Fibroblast of pulmonary artery (primary cell): Measurements from ENCODE around the gene CHST13.
A peak's percentile ranks its signal among the peaks of the same experiment; 100 is the strongest.

Experiments
- DNase-seq: peaks from one replicate; pipeline ENCODE4 v3.0.0-alpha.2; 2010; ENCODE audit warnings: low read depth
- H3K4me3 ChIP-seq: replicated peaks from 2 replicates; pipeline ENCODE4 v1.5.1; 2011; ENCODE audit warnings: low read depth, mild to moderate bottlenecking, control low read depth, low read length, moderate library complexity
- CTCF ChIP-seq: IDR thresholded peaks from 2 replicates; pipeline ENCODE4 v1.5.1; 2011; ENCODE audit warnings: mild to moderate bottlenecking, control low read depth, low read length, inconsistent platforms; ENCODE audit errors: missing control alignments

Gene CHST13

DNA sequence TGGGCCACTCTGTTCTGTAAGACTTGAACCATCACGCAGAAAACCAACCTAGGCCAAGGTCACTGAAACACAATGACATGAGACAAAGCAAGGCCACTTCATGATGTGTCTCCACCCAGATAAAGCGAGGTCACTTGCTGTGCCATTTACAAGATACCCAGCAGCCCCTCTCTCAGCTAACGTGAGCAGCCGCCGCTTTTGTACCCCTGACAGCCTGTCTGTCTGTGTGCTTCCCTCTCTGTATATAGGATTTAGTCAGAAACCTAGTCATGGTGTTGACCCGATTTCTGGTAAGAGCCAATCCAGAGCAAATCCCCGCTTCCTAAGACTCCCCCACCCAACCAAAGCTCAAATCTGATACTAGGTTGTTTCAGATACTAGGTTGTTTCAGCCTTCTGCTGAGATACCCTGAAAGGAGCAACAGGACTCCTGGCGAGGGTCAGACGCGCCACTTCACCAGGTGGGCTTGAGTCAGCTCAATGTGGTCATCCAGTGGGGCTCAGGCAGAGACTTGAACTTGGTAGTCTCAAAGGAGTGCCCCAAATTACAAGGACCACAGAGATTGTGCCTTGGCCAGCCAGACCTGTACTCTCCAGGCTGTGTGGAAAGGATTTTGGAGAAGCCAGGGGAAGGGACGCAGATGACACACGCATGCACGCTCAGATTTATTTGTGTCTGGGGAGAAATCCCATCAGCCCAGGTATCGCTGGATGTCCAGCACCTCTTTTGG is 45.2 kb upstream of the CHST13 start:
- no peak overlapping the region for H3K4me3 ChIP-seq
- no peak for TF ChIP-seq CTCF
- no peak for DNase-seq

- DNase-seq, result no peak
- no peak overlapping the region for H3K4me3 ChIP-seq
- no peak for TF ChIP-seq CTCF
Observed at GRCh38 chr3:126479642-126480041, 44.3 kb upstream of the CHST13 start.

GRCh38 chr3:126480206-126480605 is 43.7 kb upstream of the CHST13 start:
- no peak overlapping the region for H3K4me3 ChIP-seq
- TF ChIP-seq CTCF, result no peak
- DNase-seq, result no peak

DNA sequence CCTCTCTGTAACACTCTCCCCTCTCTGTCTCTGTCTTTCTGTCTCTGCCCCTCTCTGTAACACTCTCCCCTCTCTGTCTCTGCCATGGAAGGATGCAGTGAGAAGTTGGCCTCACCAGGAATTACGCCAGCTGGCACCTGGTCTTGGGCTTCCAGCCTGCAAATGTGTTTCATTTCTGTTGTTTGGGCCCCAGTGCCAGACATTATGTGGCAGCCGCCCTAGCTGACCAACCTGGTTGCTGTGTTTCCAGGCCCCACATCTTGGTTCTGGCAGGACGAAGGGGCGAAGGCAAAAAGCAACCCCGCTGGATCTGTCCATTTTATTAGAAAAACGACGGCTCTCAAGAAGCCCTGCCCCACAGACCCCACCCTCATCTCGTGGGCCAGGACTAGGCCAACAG is 43.1 kb upstream of the CHST13 start:
- no peak overlapping the region for H3K4me3 ChIP-seq
- no peak for DNase-seq
- TF ChIP-seq CTCF, result no peak

DNA sequence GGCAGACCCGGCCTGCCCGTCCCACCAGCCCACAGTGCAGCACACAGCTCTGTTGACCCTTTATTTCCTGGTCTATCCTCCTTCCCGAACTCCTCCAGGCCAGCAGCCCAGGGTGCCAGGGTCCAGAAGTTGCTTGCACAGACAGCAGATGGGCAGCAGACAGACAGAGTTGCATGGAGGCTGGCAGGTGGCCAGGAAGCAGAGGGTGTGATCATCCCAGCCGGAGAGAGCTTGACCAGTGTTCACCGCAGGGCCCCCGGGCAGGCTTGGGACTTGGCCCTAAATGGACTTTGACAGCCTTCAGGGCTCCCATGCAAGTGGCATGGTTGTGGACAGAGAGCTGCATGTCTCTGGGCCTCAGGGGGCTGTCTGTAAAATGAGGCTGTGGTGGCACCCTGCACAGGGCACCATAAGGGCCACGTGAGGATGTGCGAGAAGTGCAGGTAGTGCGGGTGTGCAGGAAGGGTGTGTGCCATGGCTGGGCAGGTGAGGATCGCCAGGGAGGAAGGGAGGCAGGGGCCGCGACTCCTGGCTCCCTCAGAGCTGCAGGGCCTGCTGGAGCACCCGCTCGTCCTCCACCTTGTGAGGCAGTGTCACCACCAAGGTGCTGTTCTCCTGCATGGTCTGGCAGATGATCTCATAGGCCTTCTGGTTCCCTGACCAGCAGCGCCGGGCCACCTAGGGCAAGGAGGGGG is 42.0 kb upstream of the CHST13 start:
- no peak overlapping the region for H3K4me3 ChIP-seq
- TF ChIP-seq CTCF, result no peak
- DNase-seq, result peak; percentile 19

GRCh38 chr3:126482503-126483255 is 41.3 kb upstream of the CHST13 start:
- TF ChIP-seq CTCF, result no peak
- DNase-seq, result no peak
- H3K4me3 ChIP-seq, result no peak overlapping the region
